Kidney glomerular epithelial cell (primary cell): ENCODE data around the gene B9D2.
A peak's percentile ranks its signal among the peaks of the same experiment; 100 is the strongest.
"Not testable (repeated sequence)": the region's sequence is repeated elsewhere in the genome, so short reads cannot be mapped to it uniquely, and the experiment has no call there.

Source experiments
- DNase-seq: peaks from one replicate; lab custom pipeline; 2025; lab: John Stamatoyannopoulos, UW

B9D2 gene

GRCh38 chr19:41363753-41364523, at the start of gene B9D2:
Gene B9D2, minus strand, starts transcription at chr19:41364149. Its CDS starts 630 bp downstream, at chr19:41363519.
- DNase-seq: peak; percentile 98

- DNase-seq: no peak
Measured at GRCh38 chr19:41412953-41413352, 49.0 kb upstream of the B9D2 start.

- no peak for DNase-seq
Measured at GRCh38 chr19:41411968-41412265, 48.0 kb upstream of the B9D2 start.

- DNase-seq: no peak
Measured at GRCh38 chr19:41411100-41411967, 47.4 kb upstream of the B9D2 start.

GRCh38 chr19:41410336-41411054, 46.5 kb upstream of the B9D2 start:
- DNase-seq: no peak

- DNase-seq: peak; percentile 64
Measured at GRCh38 chr19:41409288-41409687, 45.3 kb upstream of the B9D2 start.

- not testable (repeated sequence) for DNase-seq
Measured at GRCh38 chr19:41408846-41409245, 44.9 kb upstream of the B9D2 start.

GRCh38 chr19:41408256-41408655, 44.3 kb upstream of the B9D2 start:
- no peak for DNase-seq

GRCh38 chr19:41407271-41407670, 43.3 kb upstream of the B9D2 start:
- DNase-seq: peak; percentile 78

GRCh38 chr19:41405776-41406175, 41.8 kb upstream of the B9D2 start:
- DNase-seq: no peak

GRCh38 chr19:41403181-41403970, 39.4 kb upstream of the B9D2 start:
- no peak for DNase-seq

GRCh38 chr19:41402010-41402409, 38.1 kb upstream of the B9D2 start:
- DNase-seq: no peak

- no peak for DNase-seq
Measured at GRCh38 chr19:41401483-41401882, 37.5 kb upstream of the B9D2 start.

GRCh38 chr19:41399525-41399924, 35.6 kb upstream of the B9D2 start:
- no peak for DNase-seq

- no peak for DNase-seq
Measured at GRCh38 chr19:41399091-41399490, 35.1 kb upstream of the B9D2 start.

- DNase-seq: no peak
Measured at GRCh38 chr19:41398598-41398997, 34.6 kb upstream of the B9D2 start.

GRCh38 chr19:41398050-41398418, 34.1 kb upstream of the B9D2 start:
- DNase-seq: peak; percentile 54

GRCh38 chr19:41397086-41398049, 33.4 kb upstream of the B9D2 start, which contains the start of the genes BCKDHA and EXOSC5:
Gene BCKDHA, plus strand, starts transcription at chr19:41397818. Its CDS starts 10 bp downstream, at chr19:41397828.
Gene EXOSC5, minus strand, starts transcription at chr19:41397359. Its CDS starts 31 bp downstream, at chr19:41397328.
- peak; percentile 99 for DNase-seq

- DNase-seq: no peak
Measured at GRCh38 chr19:41395355-41395754, 31.4 kb upstream of the B9D2 start.

- DNase-seq: no peak
Measured at GRCh38 chr19:41392775-41393174, 28.8 kb upstream of the B9D2 start.
